Measurements from ENCODE around the gene FAM181B. TPM values are rescaled to one million over a fixed set of nuclear protein-coding genes. Genes with fewer than 3 reads are reported as not detected.

Gene FAM181B, protein sequence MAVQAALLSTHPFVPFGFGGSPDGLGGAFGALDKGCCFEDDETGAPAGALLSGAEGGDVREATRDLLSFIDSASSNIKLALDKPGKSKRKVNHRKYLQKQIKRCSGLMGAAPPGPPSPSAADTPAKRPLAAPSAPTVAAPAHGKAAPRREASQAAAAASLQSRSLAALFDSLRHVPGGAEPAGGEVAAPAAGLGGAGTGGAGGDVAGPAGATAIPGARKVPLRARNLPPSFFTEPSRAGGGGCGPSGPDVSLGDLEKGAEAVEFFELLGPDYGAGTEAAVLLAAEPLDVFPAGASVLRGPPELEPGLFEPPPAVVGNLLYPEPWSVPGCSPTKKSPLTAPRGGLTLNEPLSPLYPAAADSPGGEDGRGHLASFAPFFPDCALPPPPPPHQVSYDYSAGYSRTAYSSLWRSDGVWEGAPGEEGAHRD
- under 0.01 TPM in 1 of 2 replicates, not detected in the other for total RNA-seq

DNA sequence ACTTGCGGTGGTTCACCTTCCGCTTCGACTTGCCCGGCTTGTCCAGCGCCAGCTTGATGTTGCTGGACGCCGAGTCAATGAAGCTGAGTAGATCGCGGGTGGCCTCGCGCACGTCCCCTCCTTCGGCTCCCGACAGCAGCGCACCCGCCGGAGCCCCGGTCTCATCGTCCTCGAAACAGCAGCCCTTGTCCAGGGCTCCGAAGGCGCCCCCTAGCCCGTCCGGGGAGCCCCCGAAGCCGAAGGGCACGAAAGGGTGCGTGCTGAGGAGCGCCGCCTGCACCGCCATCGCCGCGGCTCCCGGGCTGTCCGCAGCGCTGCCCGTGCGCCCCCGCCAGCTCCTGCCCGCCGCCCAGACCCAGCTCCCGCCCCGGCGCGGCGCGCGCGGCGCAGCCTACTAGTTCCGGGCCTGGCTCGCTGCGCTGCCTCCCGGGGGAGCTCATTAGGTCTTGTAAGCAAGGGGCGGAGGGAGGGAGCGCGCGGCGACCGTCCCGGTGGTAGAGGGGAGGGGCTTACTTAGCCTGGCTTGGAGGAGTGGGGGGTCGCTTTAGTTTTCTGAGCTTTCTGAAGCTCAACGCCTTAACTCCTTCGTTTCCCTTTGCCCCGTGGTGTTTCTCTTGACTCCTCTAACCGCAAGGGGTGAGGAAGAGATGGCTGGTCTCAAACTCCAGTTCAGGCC is at the start of gene FAM181B:
FAM181B (minus strand) TSS at position 421 of the 676 bp plus-strand sequence; CDS start at position 286, 135 bp downstream.

Other genes starting within 250 kb of the FAM181B start
- 40.4 and 43.4 TPM in 2 replicates for gene PRCP, start 166.6 kb upstream of the FAM181B start, total RNA-seq
- 7.1 and 7.3 TPM in 2 replicates for gene DDIAS, start 167.9 kb upstream of the FAM181B start, total RNA-seq

Data from bronchus fibroblast of lung (primary cell).